ENCODE measurements around the gene KCNK6.

GRCh38 chr19:38307597-38307996, 12.0 kb upstream of the KCNK6 start:
- TF ChIP-seq CTCF (IDR thresholded peaks at IDR 0.05) (no peak), POLR2A (IDR thresholded peaks at IDR 0.05) (no peak)
